Activated CD4-positive, alpha-beta T cell treated with anti-CD3 and anti-CD28 coated beads, Interleukin-2, amount 50 U/mL, for 48 hours (primary cell): ENCODE measurements around the gene IZUMO3.
"Not testable (repeated sequence)": the region's sequence is repeated elsewhere in the genome, so short reads cannot be mapped to it uniquely, and the experiment has no call there.

Experiments
- DNase-seq, 2 experiments: peaks; one replicate each; pipeline ENCODE4 v3.0.0-alpha.2; 2020

Gene IZUMO3

GRCh38 chr9:24545847-24546522, at the start of gene IZUMO3:
IZUMO3 (minus strand) TSS chr9:24545897; CDS start chr9:24545649, 248 bp downstream.
- DNase-seq: no peak

- DNase-seq: no peak
These were observed 48.6 kb upstream of the IZUMO3 start for GRCh38 chr9:24594234-24594850.

- no peak for DNase-seq
These were observed 44.7 kb upstream of the IZUMO3 start for GRCh38 chr9:24590432-24590831.

- no peak for DNase-seq
These were observed 42.2 kb upstream of the IZUMO3 start for GRCh38 chr9:24587883-24588282.

- no peak for DNase-seq
These were observed 36.7 kb upstream of the IZUMO3 start for GRCh38 chr9:24582146-24583126.

GRCh38 chr9:24580005-24580404, 34.3 kb upstream of the IZUMO3 start:
- not testable (repeated sequence) for DNase-seq

GRCh38 chr9:24572406-24572805, 26.7 kb upstream of the IZUMO3 start:
- DNase-seq: no peak

- no peak for DNase-seq
These were observed 16.3 kb upstream of the IZUMO3 start for GRCh38 chr9:24561957-24562356.

- DNase-seq: no peak
These were observed 7.5 kb upstream of the IZUMO3 start for GRCh38 chr9:24553183-24553552.

GRCh38 chr9:24552526-24553182, 7.0 kb upstream of the IZUMO3 start:
- no peak for DNase-seq

GRCh38 chr9:24545285-24545684, 412 bp downstream of the IZUMO3 start:
- no peak for DNase-seq

- no peak for DNase-seq
These were observed 27.2 kb downstream of the IZUMO3 start for GRCh38 chr9:24518545-24518944.

GRCh38 chr9:24516463-24516862, 29.2 kb downstream of the IZUMO3 start:
- no peak for DNase-seq

- no peak for DNase-seq
These were observed 35.8 kb downstream of the IZUMO3 start for GRCh38 chr9:24509850-24510249.

- DNase-seq: no peak
These were observed 41.2 kb downstream of the IZUMO3 start for GRCh38 chr9:24504521-24504920.

- no peak for DNase-seq
These were observed 43.3 kb downstream of the IZUMO3 start for GRCh38 chr9:24502206-24502937.

- DNase-seq: no peak
These were observed 44.9 kb downstream of the IZUMO3 start for GRCh38 chr9:24500761-24501160.

GRCh38 chr9:24498632-24499031, 47.1 kb downstream of the IZUMO3 start:
- DNase-seq: no peak

- DNase-seq: no peak
These were observed 48.0 kb downstream of the IZUMO3 start for GRCh38 chr9:24497671-24498070.
